HepG2 (cell line): ENCODE results near the gene MAJIN. TPM values are rescaled to one million over a fixed set of nuclear protein-coding genes. Genes with fewer than 3 reads are reported as not detected.

Source experiments
- ASH2L ChIP-seq: fragments of 300-600, 200-600 bp; sonication (generic); IDR thresholded peaks from 2 replicates; pipeline ENCODE4 v1.7.0; 2017; ENCODE audit warnings: low read depth, mild to moderate bottlenecking, moderate library complexity, mixed read lengths, low read length; ENCODE audit not compliant: insufficient read length
- BRD4 ChIP-seq: sonication (generic); formaldehyde crosslinking; IDR thresholded peaks from 2 replicates; pipeline ENCODE4 v1.4.0; 2020; ENCODE audit warnings: missing genetic modification reagents
- CHD2 ChIP-seq: IDR thresholded peaks from 2 replicates; pipeline ENCODE4 v1.6.1; 2011; ENCODE audit warnings: low read depth, low read length, improper control_type of control experiment
- HNF1B ChIP-seq: sonication (generic); formaldehyde crosslinking; IDR thresholded peaks from 2 replicates; pipeline ENCODE4 v1.5.1; 2020; ENCODE audit warnings: mild to moderate bottlenecking, moderate library complexity, missing genetic modification reagents
- ISL2 ChIP-seq: sonication (generic); formaldehyde crosslinking; IDR thresholded peaks from 2 replicates; pipeline ENCODE4 v1.5.0; 2020; ENCODE audit warnings: missing genetic modification reagents
- KIAA2018 ChIP-seq: sonication (generic); formaldehyde crosslinking; IDR thresholded peaks from 2 replicates; pipeline ENCODE4 v1.5.0; 2020; ENCODE audit warnings: mild to moderate bottlenecking, missing genetic modification reagents, borderline replicate concordance
- KLF6 ChIP-seq: IDR thresholded peaks from 2 replicates; pipeline ENCODE4 v1.8.0; 2016; ENCODE audit warnings: missing biosample characterization, missing genetic modification reagents
- NFKBIZ ChIP-seq: IDR thresholded peaks from 2 replicates; pipeline ENCODE4 v1.6.1; 2018; ENCODE audit warnings: missing genetic modification reagents, missing compliant biosample characterization
- RBM39 ChIP-seq: fragments of 200-400 bp; formaldehyde crosslinking; IDR thresholded peaks from one replicate; pipeline ENCODE4 v1.6.1; 2018; ENCODE audit warnings: antibody characterized with exemption, mild to moderate bottlenecking, low read depth, low read length; ENCODE audit not compliant: poor library complexity, severe bottlenecking
- TAF1 ChIP-seq: sonication (generic); formaldehyde crosslinking; IDR thresholded peaks from 2 replicates; pipeline ENCODE4 v1.4.0; 2020; ENCODE audit warnings: missing genetic modification reagents
- ZNF264 ChIP-seq: sonication (generic); formaldehyde crosslinking; IDR thresholded peaks from 2 replicates; pipeline ENCODE4 v1.4.0; 2020; ENCODE audit warnings: missing genetic modification reagents
- ZNF329 ChIP-seq: sonication (generic); formaldehyde crosslinking; IDR thresholded peaks from 2 replicates; pipeline ENCODE4 v1.9.0; 2021; ENCODE audit warnings: low read depth, mild to moderate bottlenecking, missing genetic modification reagents
- ZNF337 ChIP-seq: sonication (generic); formaldehyde crosslinking; IDR thresholded peaks from 2 replicates; pipeline ENCODE4 v1.5.1; 2020; ENCODE audit warnings: missing genetic modification reagents, low read depth, mild to moderate bottlenecking, borderline replicate concordance
- ZNF468 ChIP-seq: sonication (generic); formaldehyde crosslinking; IDR thresholded peaks from 2 replicates; pipeline ENCODE4 v1.8.0; 2022; ENCODE audit warnings: mild to moderate bottlenecking, moderate library complexity, missing genetic modification reagents
- ZNF572 ChIP-seq: sonication (generic); formaldehyde crosslinking; IDR thresholded peaks from 2 replicates; pipeline ENCODE4 v1.5.1; 2020; ENCODE audit warnings: mild to moderate bottlenecking, missing genetic modification reagents
- ZNF691 ChIP-seq: sonication (generic); formaldehyde crosslinking; IDR thresholded peaks from 2 replicates; pipeline ENCODE4 v1.4.0; 2020; ENCODE audit warnings: missing genetic modification reagents, low read depth, mild to moderate bottlenecking, borderline replicate concordance
- ZNF879 ChIP-seq: sonication (generic); formaldehyde crosslinking; IDR thresholded peaks from 2 replicates; pipeline ENCODE4 v1.8.1; 2023; ENCODE audit warnings: missing genetic modification reagents
- polyA plus RNA-seq, 8 experiments: library from polyadenylated mRNA; depleted of rRNA in 3 of 8; stranded (reverse) in 7 of 8; unstranded in 1 of 8; fragments of >200 nt; fragmentation: Illumina TruSeq in 4 of 8; extraction: Trizol in 4 of 8; gene quantifications; 2 replicates each; pipeline versions ENCODE4 v1.2.1 to v1.2.3, GENCODE V29; 2011 to 2016; ENCODE audit warnings: low read depth in 4 of 8, missing spikeins in 1 of 8, mixed read lengths in 1 of 8; ENCODE audit not compliant: insufficient read depth in 1 of 8
- total RNA-seq, 5 experiments: library from RNA; depleted of rRNA; stranded (reverse); fragments of >200 nt; fragmentation: Illumina TruSeq; extraction: Trizol; gene quantifications; 2 replicates each; pipeline ENCODE4 v1.2.3, GENCODE V29; 2016; ENCODE audit warnings: low read depth in 1 of 5

Gene MAJIN
- total and polyA plus RNA-seq, 2 of the 13 experiments (the other 11 are each of a cell fraction or from before 2014, with no cell fraction given) = not detected

- no peak for TF ChIP-seq ZNF264
- no peak for TF ChIP-seq TAF1 (CRISPR knock-in tag)
- TF ChIP-seq KIAA2018 (CRISPR knock-in tag) = no peak
- TF ChIP-seq ISL2 (CRISPR knock-in tag) = no peak
- no peak for TF ChIP-seq BRD4
- TF ChIP-seq KLF6 (CRISPR knock-in tag) = 0 out of 2 replicates have a peak, but pooled peaks have one; percentile 19
- no peak for TF ChIP-seq ZNF572
- no peak for TF ChIP-seq ZNF329 (CRISPR knock-in tag)
- no peak; the same call in 1 of the 2 replicates for TF ChIP-seq NFKBIZ (CRISPR knock-in tag)
- TF ChIP-seq ZNF879 = no peak
- peak; percentile 93 for TF ChIP-seq HNF1B (CRISPR knock-in tag)
- no peak for TF ChIP-seq ZNF337 (CRISPR knock-in tag)
- peak; percentile 63 for TF ChIP-seq RBM39
- TF ChIP-seq ASH2L = no peak
- no peak for TF ChIP-seq ZNF468 (CRISPR knock-in tag)
- TF ChIP-seq ZNF691 = no peak
- TF ChIP-seq CHD2 = no peak
These were observed 41.4 kb upstream of the MAJIN start (continued) for GRCh38 chr11:65013130-65013887.
